GM21526 (cell line): ENCODE data around the gene NOP56.
"Not testable (repeated sequence)": the region's sequence is repeated elsewhere in the genome, so short reads cannot be mapped to it uniquely, and the experiment has no call there.

Source experiments
- ATAC-seq: cut with Tn5 transposase; IDR thresholded peaks from one replicate; pipeline ENCODE4 v1.9.1; 2021; ENCODE audit warnings: moderate library complexity; ENCODE audit not compliant: unreplicated experiment, low FRiP score

The NOP56 gene

DNA sequence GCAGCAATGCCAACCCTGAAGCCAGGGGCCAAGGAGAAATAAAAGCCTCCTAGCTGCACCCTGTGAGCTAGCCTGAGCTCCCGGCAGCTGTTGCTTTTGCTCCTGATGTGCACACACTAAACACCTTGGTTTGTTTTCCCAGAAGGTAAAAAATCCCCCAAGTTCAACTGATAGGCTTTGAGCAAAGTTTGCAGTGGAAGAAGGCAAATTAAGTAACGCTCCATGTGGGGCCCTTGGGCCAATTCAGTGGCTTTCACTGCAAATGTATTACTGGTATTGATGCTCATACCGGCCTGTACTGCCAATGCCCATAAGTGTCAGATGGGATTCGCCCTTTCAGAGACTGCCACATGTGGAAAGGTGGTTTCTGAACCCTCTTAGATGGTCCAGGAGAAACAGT is 21.0 kb downstream of the NOP56 start:
- no peak for ATAC-seq

DNA sequence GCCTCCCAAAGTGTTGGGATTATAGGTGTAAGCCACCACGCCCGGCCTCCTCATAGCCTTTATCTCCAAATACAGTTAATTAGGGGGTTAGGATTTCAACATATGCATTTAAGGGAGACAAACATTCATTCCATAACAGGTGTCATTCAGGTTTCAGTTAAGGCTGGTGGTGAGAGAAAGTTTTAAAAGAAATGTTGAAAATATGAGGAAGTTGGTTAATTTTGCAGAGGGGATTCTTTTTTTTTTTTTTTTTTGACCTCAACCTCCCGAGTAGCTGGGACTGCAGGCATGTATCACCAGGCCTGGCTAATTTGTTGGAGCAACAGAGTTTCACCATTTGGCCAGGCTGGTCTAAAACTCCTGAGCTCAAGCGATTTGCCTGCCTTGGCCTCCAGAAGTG is 27.6 kb downstream of the NOP56 start:
- ATAC-seq: no peak

DNA sequence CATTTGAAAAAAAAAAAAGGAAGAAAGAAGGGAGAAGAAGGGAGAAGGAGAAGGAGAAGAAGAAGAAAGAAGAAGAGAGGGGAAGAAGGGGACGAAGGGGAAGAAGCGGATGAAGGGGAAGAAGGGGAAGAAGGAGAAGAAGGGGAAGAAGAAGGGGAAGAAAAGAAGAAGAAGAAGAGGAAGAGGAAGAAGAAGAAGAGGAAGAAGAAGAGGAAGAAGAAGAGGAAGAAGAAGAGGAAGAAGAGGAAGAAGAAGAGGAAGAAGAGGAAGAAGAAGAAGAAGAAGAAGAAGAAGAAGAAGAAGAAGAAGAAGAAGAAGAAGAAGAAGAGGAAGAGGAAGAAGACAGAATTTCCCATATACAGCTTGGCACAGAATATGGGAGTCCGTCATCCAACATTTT is 29.6 kb downstream of the NOP56 start:
- not testable (repeated sequence) for ATAC-seq

DNA sequence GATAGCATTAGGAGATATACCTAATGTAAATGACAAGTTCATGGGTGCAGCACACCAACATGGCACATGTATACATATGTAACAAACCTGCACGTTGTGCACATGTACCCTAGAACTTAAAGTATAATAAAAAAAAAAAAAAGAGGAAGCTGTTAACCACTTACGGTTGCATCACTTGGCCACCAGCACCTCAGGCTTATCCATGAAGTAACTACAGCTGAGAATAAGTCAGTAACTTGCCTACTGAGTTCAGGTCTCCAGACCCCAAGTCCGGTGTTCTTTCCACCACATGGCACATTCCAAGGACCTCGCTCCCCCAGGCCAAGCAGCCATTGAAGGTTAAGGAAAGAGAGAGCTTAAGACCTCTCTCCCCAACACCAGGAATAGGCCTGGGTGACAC is 32.4 kb downstream of the NOP56 start:
- ATAC-seq: not testable (repeated sequence)

DNA sequence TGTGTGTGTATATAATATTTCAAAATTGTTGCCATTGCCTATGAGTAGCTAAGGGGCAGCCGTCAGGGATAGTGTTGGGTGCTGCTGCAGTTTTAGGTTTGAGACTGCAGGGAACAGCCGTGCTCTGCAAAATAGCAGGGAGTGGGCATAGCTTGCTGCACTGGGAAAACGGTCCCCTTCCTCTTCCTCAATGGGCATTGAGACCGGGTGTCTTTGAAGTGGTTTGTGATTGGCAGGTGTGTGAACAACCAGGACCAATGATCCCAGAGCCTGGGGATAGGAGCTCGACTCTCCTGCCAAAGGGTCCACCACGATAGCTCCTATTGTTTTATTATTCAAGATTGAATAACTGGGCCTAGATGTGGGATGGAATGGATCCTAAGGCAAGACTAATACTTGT is 35.1 kb downstream of the NOP56 start:
- no peak for ATAC-seq

DNA sequence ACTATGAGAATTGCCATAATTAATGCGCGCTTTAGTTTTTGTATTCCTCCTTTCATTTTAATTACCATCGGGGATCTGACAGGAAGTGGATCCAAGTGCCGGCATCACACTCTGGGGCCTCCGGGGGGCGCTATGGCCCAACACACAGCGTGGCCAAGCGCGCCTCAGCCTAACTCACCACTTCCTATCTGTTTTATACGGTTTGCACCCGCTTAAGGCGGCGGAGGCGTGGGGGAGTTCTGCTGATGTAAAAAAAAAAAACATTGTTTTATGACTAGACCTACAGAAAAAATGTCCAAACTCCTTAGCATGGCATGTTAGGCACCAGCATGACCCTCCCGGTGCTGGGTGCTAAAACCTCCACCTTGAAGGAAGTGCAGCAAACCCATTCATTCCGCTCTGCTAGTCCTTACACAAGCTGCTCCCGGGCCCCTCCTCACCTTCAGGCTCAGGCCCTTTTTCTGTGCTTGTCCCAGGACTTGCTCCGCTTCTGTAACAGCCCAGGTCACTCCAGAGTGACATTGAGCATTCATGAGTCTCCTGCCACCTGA is 35.7 kb downstream of the NOP56 start:
- ATAC-seq: no peak

DNA sequence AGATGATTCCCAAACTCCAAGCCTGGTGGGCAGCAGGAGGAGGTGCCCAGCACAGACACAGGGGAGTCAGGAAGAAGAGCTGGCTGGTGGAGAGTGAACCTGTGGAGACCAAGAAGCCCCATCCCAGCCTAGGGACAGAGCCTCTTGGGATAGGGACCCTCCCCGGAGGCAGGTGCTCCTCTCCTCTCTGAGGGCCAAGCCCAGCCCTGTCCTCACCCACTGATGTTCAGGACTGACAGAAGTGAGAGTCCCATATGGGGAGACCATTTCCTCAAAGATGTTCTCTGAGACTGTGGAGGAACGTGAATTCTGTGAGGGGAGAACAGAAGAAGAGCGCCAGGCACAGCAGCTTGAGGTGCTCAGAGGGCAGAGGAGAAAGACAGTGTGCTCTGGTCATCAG is 37.8 kb downstream of the NOP56 start:
- ATAC-seq: no peak

DNA sequence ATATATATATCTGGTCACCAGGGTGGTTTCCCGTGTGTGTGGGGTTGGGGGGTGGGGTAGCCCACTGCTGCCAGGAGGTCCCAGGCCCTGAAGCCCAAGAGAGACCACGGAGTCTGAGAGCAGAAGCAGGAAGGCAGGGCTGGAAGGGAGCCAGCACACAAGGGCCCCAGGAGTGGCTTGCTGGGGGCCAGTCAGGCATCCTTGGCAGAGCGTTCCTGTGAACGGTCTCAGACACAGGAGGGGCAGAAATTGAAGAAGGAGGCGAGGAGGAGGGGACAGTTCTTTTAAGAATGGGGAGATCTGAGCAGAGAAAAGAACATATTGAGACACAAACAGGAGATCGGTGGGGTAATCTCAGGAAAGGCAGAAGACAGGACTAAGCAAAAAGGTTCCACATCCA is 38.3 kb downstream of the NOP56 start:
- ATAC-seq: no peak

DNA sequence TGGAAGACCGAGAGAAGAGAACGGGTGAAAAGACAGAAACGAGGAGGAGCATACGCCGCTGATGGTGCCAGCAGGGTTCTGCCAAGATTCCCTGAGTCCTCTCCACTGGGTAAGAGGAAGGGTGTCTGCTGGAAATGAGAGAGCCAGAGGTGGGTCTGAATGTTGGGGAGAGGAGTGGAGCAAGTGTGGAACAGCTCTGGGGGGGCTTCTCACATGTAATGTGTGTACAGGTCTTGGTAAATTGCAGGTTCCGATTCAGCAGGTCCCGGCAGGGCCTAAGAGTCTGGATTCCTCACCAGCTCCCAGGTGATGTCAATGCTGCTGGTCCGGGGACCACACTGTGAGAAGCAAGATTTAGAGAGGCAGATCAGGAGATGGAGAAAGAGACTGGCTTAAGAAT is 38.7 kb downstream of the NOP56 start:
- no peak for ATAC-seq

DNA sequence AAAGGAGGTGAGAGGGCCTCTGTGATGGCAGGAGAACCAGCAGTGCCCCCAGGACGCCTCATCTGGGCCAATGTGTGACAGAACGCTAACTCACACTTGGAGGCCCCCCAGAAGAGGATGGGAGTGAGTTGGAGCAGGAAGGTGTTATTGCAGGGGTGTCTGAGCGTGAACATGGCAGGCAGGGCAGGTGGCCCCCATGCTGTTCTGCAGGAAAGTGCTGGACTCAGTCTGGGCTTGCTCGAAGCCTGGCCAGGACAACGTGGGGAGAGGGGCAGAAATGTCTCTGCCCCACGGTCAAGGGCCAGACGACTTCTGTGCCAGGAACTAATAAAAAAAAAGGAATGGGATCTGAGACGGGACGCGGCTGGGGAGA is 39.2 kb downstream of the NOP56 start:
- ATAC-seq: no peak

DNA sequence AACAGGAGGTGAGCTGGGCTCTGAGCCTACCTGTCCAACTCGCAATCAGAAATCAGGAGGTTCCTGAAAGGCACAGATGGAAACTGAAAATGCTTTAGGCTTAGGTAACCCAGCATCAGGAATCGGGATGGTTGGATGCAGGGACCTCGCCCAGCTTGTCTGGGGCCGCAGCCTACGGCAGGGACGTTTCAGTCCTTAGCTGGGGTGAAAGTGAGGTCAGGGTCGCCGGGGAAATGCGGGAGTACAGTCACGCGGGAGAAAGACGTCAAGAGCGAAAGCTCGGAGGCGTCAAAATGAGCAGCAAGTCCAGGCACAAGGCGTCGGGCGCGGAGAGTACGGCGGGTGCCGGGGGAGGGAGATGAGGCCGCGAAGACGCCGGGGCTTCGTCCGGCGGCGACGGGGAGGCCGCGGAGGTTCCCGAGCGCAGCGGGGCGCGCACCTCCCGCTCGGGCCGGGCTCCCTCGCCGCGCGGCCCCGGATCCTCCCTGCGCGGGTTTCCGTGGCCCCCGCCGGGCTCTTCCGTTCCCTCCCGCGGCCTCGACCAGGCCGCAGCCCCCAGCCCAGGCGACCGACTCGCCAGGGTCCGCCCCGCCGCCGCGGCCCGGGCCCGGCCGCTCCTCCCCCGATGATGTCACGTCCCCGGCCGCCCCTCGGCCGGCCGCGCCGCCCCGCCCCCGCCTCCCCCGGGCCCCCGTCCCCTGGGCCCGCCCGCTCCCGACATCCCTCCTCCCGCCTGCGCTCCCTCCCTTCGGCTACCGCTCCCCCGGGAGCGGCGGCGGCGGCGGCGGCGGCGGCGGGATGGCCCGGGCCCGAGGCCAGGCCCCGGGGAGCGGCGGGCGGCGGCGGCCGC is 39.8 kb downstream of the NOP56 start, which contains the start of gene EBF4:
EBF4 (plus strand) TSS at position 745 of the 850 bp plus-strand sequence. CDS start 866 bp downstream, outside the sequence.
- no peak for ATAC-seq

DNA sequence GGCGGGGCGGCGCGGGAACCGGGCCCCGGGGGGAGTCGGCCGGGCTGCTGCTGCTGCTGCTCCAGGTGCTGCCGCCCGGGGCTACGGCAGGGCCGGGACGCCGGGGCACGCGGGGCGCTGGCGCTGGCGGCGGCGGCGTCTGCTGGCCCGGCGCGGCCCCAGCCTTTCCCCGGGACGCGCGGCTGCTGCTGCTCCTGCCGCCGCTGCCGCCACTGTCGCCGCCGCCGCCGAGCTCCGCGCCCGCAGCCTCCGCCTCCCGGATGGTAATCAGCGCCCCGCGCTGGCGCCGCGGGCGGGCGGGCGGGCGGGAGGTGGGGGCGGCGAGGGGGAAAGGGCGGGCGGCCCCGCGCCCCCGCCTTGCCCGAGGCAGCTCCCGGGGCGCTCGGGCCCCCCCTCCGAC is 40.5 kb downstream of the NOP56 start:
- no peak for ATAC-seq

DNA sequence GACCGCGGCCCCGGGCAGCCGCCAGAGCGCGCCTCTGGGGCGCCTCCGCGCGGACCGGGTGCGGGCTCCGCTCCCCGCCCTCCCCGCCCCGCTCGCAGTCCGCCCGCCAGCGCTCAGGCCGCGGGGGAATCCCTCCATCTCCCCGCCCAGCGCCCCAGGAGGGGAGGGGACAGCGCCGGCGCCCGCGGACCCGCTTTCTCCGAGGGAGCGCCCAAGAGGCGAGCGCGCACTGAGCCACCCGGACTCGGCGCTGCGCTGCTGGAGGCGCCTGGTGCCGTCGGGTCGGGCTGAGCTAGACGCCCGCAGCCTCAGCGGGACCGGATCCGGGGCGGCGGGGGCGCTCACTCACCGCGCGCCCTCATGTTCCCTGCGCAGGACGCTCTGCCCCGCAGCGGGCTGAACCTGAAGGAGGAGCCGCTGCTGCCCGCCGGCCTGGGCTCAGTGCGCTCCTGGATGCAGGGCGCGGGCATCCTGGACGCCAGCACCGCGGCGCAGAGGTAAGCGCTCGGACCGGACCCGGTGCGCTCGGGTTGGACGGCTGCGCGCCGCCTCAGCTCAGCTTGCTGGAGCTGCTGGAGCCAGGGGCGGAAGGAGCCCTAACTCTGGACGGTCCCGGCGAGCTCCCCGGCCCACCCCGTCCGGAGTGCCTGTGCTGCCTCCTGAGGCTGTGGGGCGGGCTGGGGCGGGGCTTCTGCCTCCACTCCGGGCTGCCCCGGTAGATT is 41.0 kb downstream of the NOP56 start:
- ATAC-seq: no peak

DNA sequence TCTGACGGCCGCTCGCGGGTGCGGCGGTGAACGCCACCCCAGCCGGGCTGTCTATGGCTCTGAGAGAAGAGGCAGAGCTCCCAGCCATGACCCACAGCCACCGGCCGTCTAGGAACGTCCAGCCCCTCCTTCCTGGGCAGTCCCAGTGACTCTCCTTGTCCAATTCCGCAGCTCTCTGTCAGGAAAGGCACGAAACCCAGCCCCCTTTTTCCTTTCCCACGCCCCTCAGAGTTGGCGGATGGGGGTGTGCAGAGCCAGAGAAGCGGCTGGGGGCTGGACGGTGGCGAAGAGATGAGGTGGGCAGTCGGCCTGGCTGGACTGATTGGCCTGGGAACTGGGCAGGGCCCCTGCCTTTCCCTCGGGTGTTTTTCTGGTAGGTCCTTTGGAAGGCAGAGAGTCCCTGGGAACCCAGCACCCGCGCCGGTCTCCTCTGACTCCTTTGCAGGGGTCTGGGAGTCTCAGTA is 41.6 kb downstream of the NOP56 start:
- no peak for ATAC-seq

DNA sequence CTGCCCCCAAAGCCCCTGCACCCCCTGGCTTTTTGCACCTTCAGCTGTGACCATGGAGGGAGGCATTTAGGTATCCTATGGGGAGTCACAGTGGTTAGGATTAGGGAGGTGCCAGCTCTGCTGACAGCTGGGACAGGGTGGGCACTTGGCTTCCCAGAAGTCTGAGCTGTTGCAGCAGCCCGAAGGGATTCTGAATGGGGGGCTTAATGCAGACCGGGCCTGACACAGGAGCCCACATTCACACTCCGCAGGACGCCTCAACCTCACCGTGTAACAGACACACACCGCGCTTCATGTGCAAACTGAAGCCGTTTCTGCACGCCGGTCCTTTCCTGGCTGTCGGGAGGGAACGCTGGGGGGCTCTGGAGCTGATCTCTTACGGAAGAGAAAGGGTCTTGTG is 42.1 kb downstream of the NOP56 start:
- ATAC-seq: no peak

DNA sequence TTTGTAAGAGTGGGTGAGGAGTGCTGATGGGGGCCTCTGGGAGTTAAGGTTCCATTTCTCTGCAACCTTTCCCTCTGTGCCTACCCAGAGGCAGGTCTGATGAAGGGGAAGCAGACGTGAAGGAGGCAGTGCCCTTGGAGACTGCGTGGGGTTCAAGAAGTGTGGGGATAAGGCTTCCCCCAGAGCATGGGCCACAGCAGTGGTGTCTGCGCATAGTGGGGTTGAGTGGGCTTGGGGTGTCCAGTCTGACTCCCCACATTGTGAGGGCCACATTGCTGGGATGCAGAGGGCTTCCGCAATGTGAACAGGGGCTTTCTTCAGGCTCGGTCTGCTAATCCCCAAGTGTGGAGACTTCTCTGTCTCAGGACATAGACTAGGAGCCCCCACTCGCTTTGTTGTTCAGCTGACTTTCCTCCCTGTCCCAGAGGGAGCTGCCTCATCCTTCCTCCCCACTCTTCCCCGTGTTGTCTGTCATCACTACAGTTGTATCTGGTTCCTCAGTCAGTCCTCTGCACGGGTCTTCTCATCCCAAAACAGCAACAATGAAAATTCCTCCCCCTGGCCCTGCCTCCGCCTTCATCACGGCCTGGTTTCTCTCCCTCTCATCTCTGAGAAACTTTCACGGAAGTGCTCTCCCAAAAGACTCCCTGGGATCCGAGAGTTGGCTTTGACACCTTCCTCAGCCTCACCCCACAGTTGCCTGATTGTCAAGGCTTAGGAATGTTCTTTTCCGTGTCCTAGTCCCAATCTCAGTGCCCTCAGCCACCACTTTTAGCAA is 43.0 kb downstream of the NOP56 start:
- ATAC-seq: no peak

DNA sequence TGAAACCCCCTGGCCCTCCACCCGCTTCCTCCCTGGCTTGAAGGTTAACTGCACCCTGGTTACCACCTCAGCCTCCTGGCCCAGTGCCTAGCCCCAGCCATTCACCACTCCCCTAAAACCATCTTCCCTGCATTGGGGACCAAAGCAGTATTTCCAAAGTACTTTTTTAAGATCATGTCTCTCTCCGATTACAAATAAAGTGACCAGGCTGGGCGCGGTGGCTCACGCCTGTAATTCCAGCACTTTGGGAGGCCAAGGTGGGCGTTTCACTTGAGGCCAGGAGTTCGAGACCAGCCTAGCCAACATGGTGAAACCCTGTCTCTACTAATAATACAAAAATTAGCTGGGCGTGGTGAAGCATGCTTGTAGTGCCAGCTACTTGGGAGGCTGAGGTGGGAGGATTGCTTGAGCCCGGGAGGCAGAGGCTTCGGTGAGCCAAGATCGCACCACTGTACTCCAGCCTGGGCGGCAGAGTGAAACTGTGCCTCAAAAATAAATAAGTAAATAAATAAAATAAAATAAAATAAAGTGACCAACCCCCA is 43.6 kb downstream of the NOP56 start:
- not testable (repeated sequence) for ATAC-seq

DNA sequence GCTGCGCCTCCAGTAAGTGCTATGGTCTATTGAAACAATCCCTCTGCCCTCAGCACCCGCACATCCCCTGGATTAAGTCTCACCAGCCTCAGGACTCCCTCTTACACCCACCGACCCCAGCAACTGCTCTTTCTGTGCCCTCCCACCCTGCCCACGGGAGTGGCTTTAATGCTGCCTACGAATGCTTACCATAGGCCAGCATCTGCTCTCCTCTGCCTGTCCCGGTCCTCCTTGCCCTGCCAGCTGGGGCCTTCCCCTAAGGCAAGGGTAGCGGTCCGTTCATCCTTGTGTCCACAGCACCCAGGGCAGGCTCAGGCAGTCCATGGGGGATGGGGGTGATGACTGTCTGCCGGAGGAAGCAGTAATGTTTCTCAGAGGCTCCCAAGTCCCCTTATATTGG is 44.2 kb downstream of the NOP56 start:
- no peak for ATAC-seq

DNA sequence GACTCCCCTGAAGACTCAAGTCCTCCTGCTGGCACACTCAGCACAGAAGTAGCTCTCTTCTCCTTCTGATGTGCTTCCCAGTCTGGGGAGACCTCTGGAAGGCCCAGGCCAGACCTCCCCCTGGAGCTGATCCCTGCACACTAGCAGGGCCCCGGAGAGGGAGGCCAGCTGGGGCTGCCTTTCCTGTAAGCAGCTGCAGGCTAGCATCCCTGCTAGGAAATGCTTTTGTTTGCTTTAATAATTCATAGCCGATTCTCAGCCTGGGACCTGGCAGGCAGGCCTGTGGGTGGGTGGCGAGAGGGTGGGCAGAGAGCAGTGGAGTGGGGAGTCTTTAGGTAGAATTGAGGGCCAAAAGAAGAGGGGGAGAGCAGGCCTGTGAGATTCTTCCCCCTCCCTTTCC is 45.3 kb downstream of the NOP56 start:
- ATAC-seq: no peak

DNA sequence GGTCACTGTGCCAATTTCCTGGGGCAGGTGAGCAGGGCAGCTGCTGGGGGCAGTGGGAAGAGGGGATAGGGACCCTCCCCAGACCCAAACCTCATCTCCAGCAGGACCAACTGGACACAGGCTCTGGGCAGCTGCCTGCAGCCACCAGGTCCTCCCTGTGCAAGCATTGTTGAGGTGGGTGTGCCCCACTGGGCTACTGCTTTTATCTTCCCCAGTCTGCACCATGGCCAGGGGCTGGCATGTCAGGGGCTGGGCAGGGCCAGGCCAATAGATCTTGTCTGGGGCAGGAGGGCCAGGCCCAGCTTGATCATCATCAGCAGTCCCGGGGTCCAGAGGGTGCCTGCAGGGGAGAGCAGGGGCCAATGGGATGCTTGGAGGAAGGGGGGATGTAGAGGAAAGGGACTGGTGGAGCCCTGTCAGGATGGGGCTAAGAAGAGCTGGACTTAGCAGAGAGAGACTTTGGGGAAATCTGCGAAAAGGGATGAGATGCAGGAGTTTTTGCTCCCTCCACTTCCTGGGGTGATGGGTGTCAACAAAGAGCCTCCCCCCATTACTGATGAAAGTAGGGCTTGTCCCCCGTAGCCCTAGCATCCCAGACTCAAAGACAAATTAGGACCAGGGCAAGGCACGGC is 45.9 kb downstream of the NOP56 start:
- no peak for ATAC-seq
